Camera-type eye (tissue), 1 donor: ENCODE measurements around the gene KDM5D. TPM values are rescaled to one million over a fixed set of nuclear protein-coding genes. Genes with fewer than 3 reads are reported as not detected.

Experiments used
- total RNA-seq: library from RNA; depleted of rRNA; stranded (reverse); fragments of >200 nt; gene quantifications from one replicate; pipeline ENCODE4 v1.2.3, GENCODE V29; 2014

KDM5D gene
- total RNA-seq = not detected

DNA sequence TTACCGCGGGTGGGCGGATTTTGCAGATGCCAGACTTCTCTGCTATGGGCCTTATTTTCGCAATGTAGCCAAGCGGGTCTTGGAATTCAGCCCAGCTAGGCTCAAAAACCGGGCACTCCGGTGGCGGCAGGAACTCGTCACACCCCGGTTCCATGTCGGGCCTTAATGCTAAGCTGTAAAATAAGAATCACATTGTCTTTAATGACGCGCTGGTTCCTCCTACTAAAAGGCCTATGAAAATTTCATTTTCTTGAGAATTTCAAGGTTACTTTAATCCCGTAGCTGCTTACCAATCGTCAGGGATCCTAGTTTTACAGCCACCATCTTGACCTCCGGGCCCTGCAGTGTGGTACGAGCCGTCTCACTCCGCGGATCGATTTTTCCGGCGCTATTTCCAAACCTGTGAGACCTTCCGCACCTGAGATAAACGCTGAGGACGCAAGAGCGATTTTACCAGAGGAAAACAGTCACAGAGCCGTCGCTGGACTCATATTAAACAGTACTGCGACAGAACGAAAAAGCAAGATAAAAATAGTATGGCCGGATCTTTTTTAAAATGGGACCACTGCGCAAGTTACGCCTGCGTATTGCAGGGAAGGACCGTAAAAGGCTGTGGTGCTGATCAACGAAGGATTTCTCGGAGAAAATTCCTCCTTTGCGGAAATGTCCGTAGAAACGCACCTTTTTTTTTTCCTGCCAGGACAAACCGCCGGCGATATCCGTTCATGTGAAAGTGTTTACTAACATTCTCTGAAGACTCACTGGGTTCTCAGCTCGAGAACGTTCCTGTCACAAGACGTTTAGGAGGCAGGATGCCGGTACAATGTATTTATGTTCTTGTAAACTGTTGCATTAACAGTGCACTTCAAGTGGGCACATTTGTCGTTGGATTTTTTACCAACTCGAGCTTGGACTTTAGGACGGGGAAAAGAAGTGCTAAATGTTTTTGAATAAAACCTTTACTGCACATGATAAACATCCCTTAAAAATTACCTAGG lies at the start of gene KDM5D:
TSS of gene KDM5D (minus strand) at position 346 of the 998 bp plus-strand sequence. CDS start at position 154, 192 bp downstream.

